ENCODE measurements around the gene R3HCC1L.

The R3HCC1L gene

DNA sequence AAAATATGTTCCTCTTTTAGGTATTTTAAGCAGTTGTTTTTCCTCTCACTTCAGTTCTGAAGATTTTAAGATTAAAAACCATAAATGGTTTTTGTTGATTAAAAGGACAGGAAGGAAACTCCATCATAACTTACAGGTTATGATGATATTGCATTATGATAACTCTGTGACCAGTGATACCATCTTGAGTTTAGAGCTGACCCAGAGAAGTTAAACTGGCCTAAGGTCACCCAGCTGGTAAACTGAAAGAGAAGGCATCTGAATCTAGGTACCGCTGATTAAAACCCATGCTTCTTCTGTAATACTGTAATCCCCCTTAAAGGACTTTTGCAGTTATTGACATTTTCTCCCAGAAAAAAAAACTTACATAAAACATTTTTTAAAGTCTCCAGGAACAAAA lies 103.9 kb downstream of the R3HCC1L start:
- no peak for DNase-seq

- no peak for DNase-seq
Measured at GRCh38 chr10:98240524-98240923, 106.1 kb downstream of the R3HCC1L start.

DNA sequence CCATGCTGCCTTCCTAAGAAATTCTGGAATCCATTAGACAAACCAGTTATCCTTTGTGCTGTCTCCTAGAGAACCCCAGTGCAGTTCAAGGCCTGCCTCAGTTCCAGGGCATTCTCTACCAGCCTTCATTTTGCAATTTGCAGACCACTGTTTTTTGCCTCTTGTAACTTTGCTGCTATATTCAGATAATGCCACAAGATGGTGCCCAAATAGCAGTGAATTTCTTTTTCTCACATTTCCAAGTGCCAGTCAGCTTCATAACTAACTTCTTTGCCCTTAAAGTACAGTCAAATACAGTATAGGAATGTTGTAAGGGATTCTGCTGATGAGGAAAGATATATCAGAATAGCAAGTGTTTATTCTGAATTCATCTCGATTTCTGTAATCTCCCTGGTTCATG lies 108.4 kb downstream of the R3HCC1L start:
- no peak for DNase-seq

GRCh38 chr10:98244141-98244540 lies 109.7 kb downstream of the R3HCC1L start:
- no peak for DNase-seq

DNA sequence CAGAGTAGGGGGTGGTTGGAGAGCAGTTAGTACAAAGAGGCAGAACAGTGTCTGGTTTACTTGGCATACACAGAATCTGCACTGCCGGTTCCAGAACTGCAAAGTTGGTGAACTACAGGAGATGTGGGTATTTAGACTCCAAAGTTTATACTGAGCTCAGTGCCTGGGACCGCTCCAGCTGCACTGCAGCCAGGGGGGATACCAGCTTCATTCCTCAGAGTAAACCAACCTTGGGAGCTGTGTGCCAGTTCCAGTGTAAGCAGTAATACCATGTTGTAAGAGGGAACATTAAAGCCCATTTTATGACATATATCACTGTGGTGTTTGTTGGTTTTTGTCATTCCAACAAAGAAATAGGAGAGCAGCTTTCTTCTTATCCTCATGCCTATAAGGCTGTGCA lies 110.1 kb downstream of the R3HCC1L start:
- no peak for DNase-seq

- no peak for DNase-seq
Measured at GRCh38 chr10:98246911-98247805, 112.7 kb downstream of the R3HCC1L start.

DNA sequence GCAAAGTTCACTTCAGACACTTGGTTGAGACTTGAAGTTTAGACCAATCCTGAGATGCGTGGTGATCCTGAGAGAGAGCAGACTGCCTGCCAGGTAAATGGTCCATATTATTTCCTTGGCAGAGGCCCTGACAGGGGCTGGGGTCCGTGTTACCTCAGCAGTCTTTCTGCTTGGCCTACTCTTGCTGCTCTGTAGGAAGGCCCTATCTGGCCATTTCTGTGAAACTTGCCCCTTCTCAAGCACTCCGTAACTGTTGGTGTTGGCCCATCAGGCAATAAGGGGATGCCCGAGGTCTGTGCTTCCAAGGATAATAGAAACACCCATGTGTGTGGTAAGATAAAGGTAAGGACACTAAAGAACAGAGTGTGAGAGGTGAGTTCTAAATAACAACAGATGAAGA lies 113.6 kb downstream of the R3HCC1L start:
- no peak for DNase-seq

- DNase-seq: no peak
Measured at GRCh38 chr10:98249134-98249533, 114.7 kb downstream of the R3HCC1L start.

- DNase-seq: no peak
Measured at GRCh38 chr10:98251399-98251798, 116.9 kb downstream of the R3HCC1L start.

- DNase-seq: no peak
Measured at GRCh38 chr10:98252464-98252863, 118.0 kb downstream of the R3HCC1L start.

DNA sequence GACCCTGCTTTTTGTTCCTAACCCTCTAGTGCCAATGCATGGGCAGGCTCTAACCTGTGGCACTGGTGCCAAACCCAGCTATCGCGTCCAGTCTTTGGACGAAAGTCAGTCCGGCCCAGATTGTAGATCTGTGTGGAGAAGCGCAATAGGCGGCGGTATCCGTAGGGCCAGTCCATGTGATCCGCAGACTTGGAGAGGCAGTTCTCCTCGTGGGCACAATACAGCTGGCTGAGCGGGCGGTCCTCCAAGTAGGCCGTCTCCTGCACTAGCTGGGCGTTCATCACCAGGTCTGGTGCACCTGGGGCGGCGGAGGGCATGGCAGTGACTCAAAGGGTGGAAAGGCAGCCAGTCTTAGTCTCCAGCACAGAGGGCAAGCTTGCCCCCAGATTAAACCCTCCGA lies 119.0 kb downstream of the R3HCC1L start:
- no peak for DNase-seq

- no peak for DNase-seq
Measured at GRCh38 chr10:98254234-98254974, 119.9 kb downstream of the R3HCC1L start.

DNA sequence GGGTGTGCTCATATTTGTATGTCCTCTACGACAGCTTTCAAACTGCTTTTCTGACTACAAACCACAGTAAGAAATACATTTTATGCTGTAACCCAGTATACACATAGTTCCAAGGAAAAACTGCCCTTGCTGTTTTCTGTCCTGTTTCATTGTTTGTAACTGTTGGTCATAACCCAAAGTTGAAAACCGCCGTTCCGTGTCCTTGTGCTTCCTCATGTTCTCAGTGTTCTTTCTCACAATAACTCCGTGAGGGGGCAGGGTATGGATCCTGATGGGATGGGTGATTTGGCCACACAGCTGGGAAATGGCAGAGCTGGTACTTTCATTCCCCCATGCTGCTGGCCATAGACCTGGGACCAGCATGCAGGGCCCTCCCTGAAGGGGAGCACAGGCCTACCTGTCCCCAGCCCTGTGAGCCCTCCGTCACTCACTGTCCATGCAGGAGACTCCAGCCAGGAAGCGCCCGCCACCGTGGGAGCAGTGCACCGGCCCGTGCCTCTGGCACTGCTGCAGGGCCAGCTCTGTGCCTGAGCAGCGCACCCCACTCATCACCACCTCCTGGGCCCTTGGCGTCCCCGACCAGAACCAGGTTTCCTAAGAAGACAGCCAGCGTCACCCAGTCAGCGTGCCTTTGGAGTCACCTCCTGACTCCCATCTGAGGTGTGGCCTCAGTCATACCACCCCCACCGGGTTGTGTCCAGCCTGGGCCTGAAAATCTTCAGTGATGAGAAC lies 120.9 kb downstream of the R3HCC1L start:
- no peak for DNase-seq

DNA sequence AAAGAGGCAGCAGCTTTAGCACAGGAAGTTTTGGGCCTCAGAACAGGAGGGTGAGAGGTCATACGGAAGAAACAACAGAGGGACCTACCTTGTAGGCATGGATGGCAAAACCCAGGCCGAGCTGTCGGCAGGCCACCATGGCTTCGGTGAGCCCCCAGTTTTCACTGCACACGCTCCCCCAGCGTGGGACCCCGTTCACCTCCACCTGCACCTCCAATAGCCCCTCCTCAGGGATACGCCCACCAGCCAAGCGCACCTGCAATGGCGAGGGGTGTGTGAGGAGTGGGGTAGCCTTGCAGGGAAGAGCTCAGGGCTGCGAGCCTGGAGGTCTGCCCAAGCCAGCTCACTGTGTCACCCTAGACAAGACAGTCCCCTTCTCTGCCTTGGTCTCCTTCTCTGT lies 122.2 kb downstream of the R3HCC1L start:
- no peak for DNase-seq

DNA sequence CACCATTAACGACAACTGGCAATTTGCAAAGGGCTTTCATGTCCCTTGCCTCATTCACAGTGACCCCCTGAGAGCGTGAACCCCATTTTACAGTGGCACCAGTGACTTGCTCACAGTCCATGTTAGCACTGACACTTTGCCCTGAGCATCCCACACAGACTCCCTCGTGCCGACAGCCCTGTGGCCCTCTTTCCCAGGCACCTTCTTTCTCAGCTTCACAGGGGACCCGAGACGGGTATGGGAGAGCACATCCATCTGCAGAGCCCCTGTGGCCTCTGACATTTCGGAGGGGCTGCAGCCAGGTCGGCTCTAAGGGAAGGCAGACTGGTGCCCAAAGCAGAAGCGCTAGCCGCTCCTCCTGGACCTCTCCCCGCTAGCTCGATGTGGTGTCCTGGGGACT lies 122.7 kb downstream of the R3HCC1L start:
- no peak for DNase-seq

- DNase-seq: no peak
Measured at GRCh38 chr10:98257961-98258360, 123.5 kb downstream of the R3HCC1L start.

DNA sequence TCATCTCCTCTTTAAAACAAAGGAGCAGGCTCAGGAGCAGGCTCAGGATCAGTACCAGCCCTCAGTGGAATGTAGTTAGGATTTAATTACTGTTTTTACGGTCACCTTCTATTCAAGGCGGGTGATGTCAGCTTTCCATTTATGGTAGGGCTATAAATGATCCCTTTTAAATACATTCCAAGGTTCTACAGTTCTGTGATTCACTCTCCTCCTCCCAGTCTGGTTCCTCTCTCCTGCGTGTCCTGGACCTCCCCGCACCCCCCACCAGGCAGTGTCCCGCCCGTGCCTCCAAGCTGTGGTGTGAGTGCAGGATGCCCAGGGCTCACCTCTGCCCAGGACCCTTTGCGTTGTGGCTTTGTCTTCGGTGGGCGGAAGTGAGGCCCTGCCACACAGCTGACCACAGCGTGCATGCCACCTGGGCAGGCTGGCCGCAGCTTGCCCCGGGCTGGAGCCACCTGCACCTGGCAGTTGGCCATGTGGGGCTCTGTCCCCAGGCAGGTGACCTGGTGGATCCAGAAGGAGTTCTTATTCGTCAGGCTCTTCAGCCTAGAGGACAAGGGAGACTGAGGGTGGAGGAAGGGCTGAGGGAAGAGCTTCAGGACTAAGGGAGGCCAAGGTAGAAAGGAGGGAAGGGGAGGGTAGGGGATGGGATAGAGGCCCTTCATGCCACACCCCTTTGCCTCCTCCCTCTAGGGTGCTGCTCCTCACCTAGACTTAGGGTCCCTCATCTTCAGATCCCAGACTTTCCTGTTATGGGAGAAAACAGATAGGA lies 124.4 kb downstream of the R3HCC1L start:
- no peak for DNase-seq

DNA sequence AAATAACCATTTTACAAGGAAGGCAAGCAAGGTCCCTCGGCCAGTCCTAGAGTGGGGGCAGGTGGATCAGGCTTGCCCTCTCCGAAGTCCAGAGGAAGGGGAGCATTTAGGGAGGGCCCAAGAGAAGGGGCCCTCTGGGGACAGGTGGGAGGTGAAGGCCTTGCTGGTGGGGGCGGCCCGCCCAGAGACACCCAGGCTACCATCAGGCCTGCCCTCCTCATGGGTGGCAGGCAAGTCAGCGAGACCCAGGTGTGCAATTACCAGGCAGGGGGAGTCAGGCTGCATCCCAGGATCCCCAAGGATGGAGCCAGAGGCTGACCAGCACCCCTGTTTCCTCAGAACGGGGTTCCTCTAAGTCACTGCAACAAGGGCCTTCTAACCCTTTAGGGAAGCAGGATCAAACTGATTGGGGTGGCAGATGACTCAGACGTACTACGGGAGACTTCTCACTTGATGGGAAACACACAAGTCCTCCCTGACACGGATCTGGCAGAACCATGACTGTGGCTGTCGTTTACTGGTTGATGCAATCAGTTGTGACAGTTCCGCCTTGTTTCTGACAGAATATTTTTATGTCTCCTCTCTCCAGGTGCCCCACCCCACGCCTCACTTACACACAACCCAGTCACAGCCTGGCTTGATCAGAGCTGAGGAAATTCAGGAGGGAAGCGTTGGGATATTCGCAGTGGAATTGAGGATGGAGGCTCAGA lies 125.3 kb downstream of the R3HCC1L start:
- DNase-seq: no peak

- DNase-seq: no peak
Measured at GRCh38 chr10:98260350-98260749, 125.9 kb downstream of the R3HCC1L start.

DNA sequence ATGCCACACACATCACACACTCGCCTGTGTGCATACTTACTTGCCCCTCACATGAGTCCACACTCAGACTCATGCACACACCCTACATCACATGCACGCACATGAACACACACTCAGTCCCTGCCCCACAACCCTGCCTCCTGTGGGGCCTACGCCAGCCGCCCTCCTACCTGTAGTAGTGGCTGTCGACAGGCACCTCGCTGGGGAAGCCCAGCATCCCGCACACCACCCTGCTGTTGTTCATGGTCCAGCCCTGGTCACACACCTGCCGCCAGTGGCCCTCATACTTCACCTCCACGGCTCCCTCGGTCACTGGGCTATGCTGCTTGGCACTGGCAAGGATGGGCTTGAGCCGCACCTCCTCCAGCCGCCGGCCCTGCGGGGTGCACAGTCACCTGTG lies 126.3 kb downstream of the R3HCC1L start:
- no peak for DNase-seq

- DNase-seq: no peak
Measured at GRCh38 chr10:98261436-98262277, 127.2 kb downstream of the R3HCC1L start.

Measured in activated effector memory CD4-positive, alpha-beta T cell treated with Interleukin-2 at 50 U/mL for 16 hours (primary cell).